Mesothelial cell of epicardium (in vitro differentiated cells): ENCODE data around the gene SMIM29. TPM values are rescaled to one million over a fixed set of nuclear protein-coding genes. Genes with fewer than 3 reads are reported as not detected.

ENCODE experiments used
- DNase-seq, 2 experiments: peaks; one replicate each; pipeline ENCODE4 v3.0.0; 2021; ENCODE audit warnings: low spot score in 2 of 2; ENCODE audit not compliant: unreplicated experiment in 2 of 2
- H3K27ac Mint-ChIP-seq: 2 replicates; pipeline ENCODE4 v1.8.0; 2021; ENCODE audit warnings: mixed read lengths
- H3K27me3 Mint-ChIP-seq: 2 replicates; pipeline ENCODE4 v1.8.0; 2021; ENCODE audit warnings: low read depth, mixed read lengths
- H3K36me3 Mint-ChIP-seq: 2 replicates; pipeline ENCODE4 v1.8.0; 2021; ENCODE audit warnings: mixed read lengths
- H3K4me1 Mint-ChIP-seq: 2 replicates; pipeline ENCODE4 v1.8.0; 2021; ENCODE audit warnings: mixed read lengths
- H3K4me3 Mint-ChIP-seq: 2 replicates; pipeline ENCODE4 v1.8.0; 2021; ENCODE audit warnings: mild to moderate bottlenecking, moderate library complexity, mixed read lengths
- H3K9me3 Mint-ChIP-seq: 2 replicates; pipeline ENCODE4 v1.8.0; 2021; ENCODE audit warnings: mixed read lengths
- microRNA-seq: library from miRNA; unstranded; fragments of <30 nt; microRNA quantifications from one replicate; pipeline ENCODE4 v1.2.0, GENCODE V29; 2021; ENCODE audit warnings: inconsistent platforms, mixed read lengths
- total RNA-seq: library from RNA; stranded (reverse); gene quantifications from 3 replicates; pipeline ENCODE4 v1.2.1, GENCODE V29; 2021
- TF ChIP-seq, protein P1 (sequence below): fragments of 200-600 bp; sonication (generic); IDR thresholded peaks from one replicate; pipeline ENCODE4 v1.5.0; 2021; ENCODE audit warnings: antibody characterized with exemption; ENCODE audit not compliant: unreplicated experiment

SMIM29 gene
- total RNA-seq, 1 donor from 2014 or later = 8.9 TPM

DNA sequence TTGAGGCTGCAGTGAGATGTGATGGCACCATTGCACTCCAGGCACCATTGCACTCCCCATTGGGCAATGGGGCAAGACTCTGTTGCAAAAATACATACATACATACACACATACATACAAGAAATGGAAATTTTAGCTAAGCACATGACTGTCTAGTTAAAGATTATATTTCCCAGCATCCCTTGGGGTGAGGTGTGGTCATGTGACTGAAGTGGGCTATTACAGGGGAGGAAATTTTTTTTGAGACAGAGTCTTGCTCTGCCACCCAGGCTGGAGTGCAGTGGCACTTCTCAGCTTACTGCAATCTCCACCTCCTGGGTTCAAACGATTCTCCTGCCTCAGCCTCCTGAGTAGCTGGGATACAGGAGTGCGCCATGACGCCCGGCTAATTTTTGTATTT lies 44.1 kb downstream of the SMIM29 start:
- Mint-ChIP-seq H3K9me3 (no peaks in the 10 kb centered on the region), H3K27ac (no peak overlapping the region), H3K4me1 (peaks cover 2% of the 10 kb centered on the region), H3K4me3 (no peak overlapping the region), H3K27me3 (no peaks in the 10 kb centered on the region), H3K36me3 (no peaks in the 10 kb centered on the region)
- TF ChIP-seq, protein P1, sequence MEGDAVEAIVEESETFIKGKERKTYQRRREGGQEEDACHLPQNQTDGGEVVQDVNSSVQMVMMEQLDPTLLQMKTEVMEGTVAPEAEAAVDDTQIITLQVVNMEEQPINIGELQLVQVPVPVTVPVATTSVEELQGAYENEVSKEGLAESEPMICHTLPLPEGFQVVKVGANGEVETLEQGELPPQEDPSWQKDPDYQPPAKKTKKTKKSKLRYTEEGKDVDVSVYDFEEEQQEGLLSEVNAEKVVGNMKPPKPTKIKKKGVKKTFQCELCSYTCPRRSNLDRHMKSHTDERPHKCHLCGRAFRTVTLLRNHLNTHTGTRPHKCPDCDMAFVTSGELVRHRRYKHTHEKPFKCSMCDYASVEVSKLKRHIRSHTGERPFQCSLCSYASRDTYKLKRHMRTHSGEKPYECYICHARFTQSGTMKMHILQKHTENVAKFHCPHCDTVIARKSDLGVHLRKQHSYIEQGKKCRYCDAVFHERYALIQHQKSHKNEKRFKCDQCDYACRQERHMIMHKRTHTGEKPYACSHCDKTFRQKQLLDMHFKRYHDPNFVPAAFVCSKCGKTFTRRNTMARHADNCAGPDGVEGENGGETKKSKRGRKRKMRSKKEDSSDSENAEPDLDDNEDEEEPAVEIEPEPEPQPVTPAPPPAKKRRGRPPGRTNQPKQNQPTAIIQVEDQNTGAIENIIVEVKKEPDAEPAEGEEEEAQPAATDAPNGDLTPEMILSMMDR = no peak
- no peak for DNase-seq

DNA sequence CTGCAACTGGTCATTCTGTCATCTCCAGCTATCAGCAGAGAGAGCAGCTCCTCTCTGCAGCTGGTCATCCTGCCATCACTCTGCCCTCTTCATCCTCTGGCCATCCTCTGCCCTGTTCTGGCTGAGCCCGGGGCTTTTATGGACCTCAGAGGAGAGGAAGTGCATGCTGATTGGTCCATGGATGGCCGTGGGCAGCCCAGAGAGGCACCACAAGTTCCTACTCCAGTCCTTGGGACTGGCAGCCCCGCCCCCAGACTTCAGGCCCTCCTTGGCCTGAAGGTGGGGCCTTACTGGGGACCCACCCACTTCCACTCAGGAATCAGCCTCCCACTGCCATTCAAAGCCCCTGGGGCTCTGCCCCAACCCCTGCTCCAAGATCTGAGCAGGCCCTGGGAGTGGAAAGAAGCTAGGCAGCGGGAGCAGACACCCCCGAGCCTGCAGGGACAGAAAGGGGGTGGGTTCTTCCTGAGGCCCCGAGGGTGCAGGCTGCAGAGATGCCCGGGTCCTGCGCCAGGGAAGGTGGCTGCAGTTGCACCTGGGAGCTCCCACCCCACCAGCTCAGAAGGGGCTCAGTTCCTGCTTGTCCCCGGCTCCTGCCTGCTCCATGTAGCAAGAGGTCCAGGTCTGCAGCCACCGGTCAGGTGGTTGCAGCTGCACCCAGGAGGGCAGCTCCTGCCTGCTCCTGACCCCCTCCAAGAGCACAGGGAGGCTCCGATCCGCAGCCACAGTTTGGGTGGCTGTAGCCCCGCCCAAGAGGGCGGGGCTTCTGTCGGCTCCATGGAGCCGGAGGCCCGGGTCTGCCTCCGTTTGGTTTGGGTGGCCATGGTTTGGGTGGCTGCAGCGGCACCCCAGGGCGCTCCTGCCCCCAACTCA lies 46.2 kb downstream of the SMIM29 start:
- TF ChIP-seq, protein P1 = no peak
- Mint-ChIP-seq H3K9me3 (no peaks in the 10 kb centered on the region), H3K4me1 (peaks cover 2% of the 10 kb centered on the region), H3K36me3 (no peaks in the 10 kb centered on the region), H3K27ac (no peak overlapping the region), H3K4me3 (no peak overlapping the region), H3K27me3 (no peaks in the 10 kb centered on the region)
- no peak for DNase-seq

DNA sequence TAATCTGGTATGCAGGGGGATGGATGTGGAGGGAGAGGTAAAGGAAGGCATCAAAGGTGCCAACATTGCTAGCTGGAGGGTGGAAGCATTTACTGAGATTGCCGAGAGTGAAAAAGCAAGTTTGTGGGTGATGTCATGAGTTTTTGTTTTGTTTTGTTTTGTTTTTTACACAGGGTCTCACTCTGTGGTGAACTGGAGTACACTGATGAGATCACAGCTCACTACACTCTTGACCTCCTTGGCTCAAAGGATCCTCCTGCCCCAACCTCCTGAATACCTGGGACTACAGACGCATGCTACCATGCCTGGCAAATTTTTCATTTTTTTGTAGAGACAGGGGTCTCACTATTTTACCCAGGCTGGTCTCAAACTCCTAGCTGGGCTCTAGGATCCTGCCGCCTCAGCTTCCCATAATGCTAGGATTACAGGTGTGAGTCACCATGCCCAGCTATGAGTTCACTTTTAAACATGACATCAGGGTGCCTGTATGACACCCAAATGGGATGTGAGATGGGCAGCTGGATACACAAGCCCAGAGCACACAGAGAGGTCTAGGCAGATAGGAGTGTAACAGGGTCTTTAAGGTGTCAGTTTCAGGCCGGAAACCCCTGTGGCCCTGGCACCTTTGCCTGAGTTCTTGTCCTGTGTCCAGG lies 47.2 kb downstream of the SMIM29 start:
- H3K4me1 Mint-ChIP-seq = peaks cover 3% of the 10 kb centered on the region
- no peak for DNase-seq
- H3K36me3 Mint-ChIP-seq = no peaks in the 10 kb centered on the region
- no peak overlapping the region for H3K27ac Mint-ChIP-seq
- TF ChIP-seq, protein P1 = no peak
- no peak overlapping the region for H3K4me3 Mint-ChIP-seq
- no peaks in the 10 kb centered on the region for H3K9me3 Mint-ChIP-seq
- no peaks in the 10 kb centered on the region for H3K27me3 Mint-ChIP-seq

DNA sequence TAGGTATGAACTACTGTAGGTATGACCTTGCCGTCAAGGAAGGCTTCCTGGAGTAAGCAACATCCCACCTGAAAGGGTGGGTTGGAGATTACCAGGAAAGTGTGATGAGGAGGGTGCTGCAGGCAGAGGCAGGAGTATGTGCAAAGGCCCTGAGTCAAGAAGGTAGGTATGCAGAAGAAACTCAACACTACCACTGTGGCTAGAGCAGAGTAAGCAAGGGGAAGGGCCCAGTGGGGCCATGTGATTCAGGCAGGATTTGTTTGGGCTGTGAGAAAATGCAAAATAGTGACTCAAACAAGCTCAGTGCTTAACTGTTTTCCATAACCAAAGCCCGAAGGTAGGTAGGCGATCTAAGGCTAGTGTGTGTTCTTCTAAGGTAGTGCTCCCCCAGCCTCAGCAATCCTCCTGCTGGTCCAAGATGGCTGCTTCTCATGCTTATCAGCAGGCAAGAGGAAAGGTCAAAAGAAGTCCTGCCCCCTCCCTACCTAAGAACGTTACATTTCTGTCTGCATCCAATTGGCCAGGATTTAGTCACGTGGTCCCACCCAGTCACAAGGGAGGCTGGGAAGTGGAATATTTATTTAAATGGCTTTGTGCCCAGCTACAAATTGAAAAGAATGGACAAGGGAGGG lies 48.4 kb downstream of the SMIM29 start:
- Mint-ChIP-seq H3K27ac (no peak overlapping the region), H3K4me3 (no peak overlapping the region)
- DNase-seq = no peak

DNA sequence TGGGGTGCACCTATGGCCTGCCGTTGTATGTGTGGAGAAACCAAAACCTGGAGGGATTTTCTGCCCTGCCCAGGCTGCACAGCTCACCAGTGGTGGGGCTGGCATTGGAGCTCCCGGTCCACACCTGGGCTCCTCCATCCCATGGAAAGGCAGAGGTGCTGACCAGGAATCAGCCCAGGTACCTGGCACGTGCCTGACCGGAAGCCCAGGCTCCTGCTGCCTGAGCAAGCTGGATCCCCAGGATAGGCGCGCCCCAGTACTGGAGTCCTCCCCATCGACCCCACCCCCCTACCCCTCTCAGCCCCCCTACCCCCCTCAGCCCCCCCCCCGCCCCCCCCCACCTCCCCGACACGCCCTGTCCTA lies 52.0 kb downstream of the SMIM29 start:
- TF ChIP-seq, protein P1 = no peak
- peak overlapping the region; percentile 67 for H3K4me3 Mint-ChIP-seq
- peaks cover 11% of the 10 kb centered on the region for H3K27me3 Mint-ChIP-seq
- H3K27ac Mint-ChIP-seq = no peak overlapping the region
- no peaks in the 10 kb centered on the region for H3K36me3 Mint-ChIP-seq
- DNase-seq = no peak
- H3K9me3 Mint-ChIP-seq = no peaks in the 10 kb centered on the region
- peaks cover 4% of the 10 kb centered on the region for H3K4me1 Mint-ChIP-seq

More for the DNA sequence above, 48.4 kb downstream of the SMIM29 start:
- H3K36me3 Mint-ChIP-seq = no peaks in the 10 kb centered on the region
- H3K9me3 Mint-ChIP-seq = no peaks in the 10 kb centered on the region
- peaks cover 2% of the 10 kb centered on the region for H3K27me3 Mint-ChIP-seq
- TF ChIP-seq, protein P1 = no peak
- H3K4me1 Mint-ChIP-seq = peaks cover 5% of the 10 kb centered on the region

Small RNAs within 50 kb of the gene (microRNA-seq; reads per million reads assigned to microRNA genes)
- not detected for gene MIR6835

Other genes starting within 250 kb of the SMIM29 start
- 0.22 to 0.47 TPM (median 0.27 TPM) in 3 replicates for gene GRM4, start 102.9 kb downstream of the SMIM29 start, total RNA-seq
- gene HMGA1, start 12.1 kb downstream of the SMIM29 start, total RNA-seq = 213 to 222 TPM (median 216 TPM) in 3 replicates
- 32.7 to 33.3 TPM (median 33.2 TPM) in 3 replicates for gene NUDT3, start 143.7 kb upstream of the SMIM29 start, total RNA-seq
- gene RPS10, start 177.1 kb upstream of the SMIM29 start, total RNA-seq = 1,317 to 1,425 TPM (median 1,369 TPM) in 3 replicates
- 3.3 to 4.5 TPM (median 3.6 TPM) in 3 replicates for gene PACSIN1, start 217.1 kb upstream of the SMIM29 start, total RNA-seq